Right renal pelvis (tissue), 4 donors: Measurements from ENCODE around the gene CECR2. TPM values are rescaled to one million over a fixed set of nuclear protein-coding genes. Genes with fewer than 3 reads are reported as not detected.
"Not testable (repeated sequence)": the region's sequence is repeated elsewhere in the genome, so short reads cannot be mapped to it uniquely, and the experiment has no call there.

Experiments
- DNase-seq, 4 donors: peaks; one replicate each; pipeline ENCODE4 v3.0.0-alpha.2; 2013; ENCODE audit warnings: low read depth in 4 of 4, low spot score in 3 of 4, missing footprints in 1 of 4
- polyA plus RNA-seq, 4 donors: library from polyadenylated mRNA; unstranded; fragments of 120-200 nt; gene quantifications; one replicate each; pipeline ENCODE4 v1.2.1, GENCODE V29; 2013; ENCODE audit not compliant: insufficient read length in 4 of 4

The CECR2 gene
- polyA plus RNA-seq, 4 donors, result 11.1 to 14.1 (median 11.7) TPM

GRCh38 chr22:17400305-17400704 is 31.0 kb downstream of the CECR2 start:
- no peak for DNase-seq

GRCh38 chr22:17401728-17402127 is 32.5 kb downstream of the CECR2 start:
- DNase-seq, result no peak

DNA sequence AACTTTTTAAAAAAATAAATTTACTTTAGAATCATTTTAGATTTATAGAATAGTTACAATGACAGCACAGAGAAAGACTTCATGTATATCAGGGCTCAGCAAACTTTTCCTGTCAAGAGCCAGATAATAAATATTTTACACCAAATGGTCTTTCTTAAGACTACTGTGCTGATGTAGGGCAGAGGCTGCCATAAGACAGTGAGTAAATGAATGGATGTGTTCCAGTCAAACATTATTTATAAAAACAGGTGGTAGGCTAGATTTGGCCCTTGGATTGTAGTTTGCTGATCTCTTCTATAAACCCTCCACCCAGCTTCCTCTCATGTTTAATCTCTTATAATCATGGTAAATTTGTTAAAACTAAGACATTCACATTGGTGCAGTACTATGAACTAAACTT is 33.0 kb downstream of the CECR2 start:
- no peak for DNase-seq

DNA sequence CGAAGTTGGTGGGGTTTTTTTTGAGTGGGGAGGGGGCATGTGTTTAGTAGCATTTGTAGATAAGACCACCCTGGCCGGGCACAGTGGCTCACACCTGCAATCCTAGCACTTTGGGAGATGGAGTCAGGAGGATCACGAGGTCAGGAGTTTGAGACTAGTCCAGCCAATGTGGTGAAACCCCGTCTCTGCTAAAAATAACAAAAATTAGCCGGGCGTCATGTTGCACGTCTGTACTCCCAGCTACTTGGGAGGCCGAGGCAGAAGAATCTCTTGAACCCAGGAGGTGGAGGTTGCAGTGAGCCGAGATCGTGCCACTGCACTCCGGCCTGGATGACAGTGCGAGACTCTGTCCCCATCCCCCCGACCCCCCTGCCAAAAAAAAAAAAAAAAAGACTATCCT is 34.6 kb downstream of the CECR2 start:
- no peak for DNase-seq

DNA sequence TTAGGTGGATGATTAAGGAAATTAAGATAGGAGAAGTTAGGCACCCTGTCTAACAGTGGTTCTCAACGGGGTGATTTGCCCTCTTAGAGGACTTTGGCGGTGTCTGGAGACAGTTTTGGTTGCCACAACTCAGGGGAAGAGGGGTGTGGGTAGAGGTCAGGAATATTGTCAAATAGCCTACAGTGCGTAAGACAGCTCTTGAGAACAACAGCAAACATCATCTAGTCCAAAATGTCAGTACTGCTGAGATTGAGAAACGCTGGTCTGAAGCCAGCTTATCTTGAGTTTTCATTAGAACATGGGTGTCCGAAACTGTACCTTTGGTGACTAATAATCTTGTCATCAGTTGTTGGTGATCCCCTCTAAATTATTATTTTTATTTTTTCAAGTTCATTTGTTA is 38.4 kb downstream of the CECR2 start:
- no peak for DNase-seq

GRCh38 chr22:17410576-17410975 is 41.3 kb downstream of the CECR2 start:
- DNase-seq, result no peak

DNA sequence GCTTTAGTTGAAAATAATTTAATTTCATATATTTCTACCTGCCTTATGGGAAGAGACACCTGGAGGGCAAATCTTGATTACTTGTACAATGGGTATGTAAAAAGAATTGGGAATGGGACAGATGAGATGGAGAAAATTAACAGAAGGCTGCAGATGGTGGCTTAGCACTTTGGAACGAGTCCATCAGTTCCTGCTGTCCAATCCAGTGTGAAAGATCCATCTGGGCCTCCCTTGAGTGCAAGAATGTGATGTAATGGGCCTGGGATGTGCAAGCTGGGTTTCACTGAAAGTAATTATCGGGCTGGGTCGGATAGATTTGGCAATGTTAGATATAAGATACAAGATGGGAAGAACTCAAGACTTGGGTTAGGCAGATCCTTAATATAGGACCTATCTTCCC is 42.0 kb downstream of the CECR2 start:
- no peak for DNase-seq

DNA sequence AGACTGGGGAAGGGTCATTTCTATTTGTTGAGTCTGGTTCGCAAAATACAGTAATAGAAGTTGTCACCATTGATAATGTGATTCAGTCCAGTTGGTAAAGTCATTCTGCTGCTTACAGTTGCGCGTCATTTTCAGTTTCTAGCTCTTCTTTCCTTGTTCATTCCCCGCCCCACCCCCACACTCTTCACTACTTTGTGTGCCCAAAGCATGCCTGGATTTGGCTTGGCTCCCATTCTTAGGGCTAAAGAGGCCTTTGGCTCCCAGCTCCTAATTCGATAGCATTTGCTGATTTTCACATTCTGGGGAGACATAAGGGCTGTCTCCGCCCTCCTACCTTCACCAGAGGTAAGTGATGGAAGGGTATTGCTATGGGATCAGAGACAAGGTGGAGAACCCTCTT is 43.0 kb downstream of the CECR2 start:
- DNase-seq, result no peak

GRCh38 chr22:17418890-17419324 is 49.6 kb downstream of the CECR2 start:
- no peak for DNase-seq

- no peak for DNase-seq
Measured at GRCh38 chr22:17419348-17419747, 50.1 kb downstream of the CECR2 start.

DNA sequence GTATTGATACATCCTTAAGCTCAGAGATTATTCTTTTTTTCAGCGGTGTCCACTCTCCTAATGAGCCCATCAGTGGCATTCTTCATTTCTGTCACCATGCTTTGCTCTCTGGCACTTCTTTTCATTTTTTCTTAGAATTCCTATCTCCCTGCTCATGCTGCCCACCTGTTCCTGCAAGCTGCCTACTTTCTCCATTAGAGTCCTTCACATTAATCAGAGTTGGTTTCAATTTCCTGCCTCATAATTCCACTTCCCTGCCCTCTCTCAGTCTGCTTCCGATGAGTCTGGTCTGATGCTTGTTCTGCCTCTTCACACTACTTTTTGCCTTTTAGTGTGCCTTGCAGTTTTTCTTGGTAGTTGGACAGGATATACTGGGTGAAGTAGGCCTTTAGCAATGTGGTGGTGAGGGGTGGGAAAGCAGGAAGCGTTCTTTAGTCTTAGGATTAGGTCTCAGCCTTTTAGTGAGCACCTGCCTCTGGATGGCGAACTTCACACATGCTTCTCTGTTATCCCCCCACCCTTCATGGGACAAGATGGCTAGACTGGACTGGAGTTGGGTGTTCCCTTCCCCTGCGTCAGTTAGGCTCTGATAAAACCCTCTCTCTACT is 53.6 kb downstream of the CECR2 start:
- no peak for DNase-seq

DNA sequence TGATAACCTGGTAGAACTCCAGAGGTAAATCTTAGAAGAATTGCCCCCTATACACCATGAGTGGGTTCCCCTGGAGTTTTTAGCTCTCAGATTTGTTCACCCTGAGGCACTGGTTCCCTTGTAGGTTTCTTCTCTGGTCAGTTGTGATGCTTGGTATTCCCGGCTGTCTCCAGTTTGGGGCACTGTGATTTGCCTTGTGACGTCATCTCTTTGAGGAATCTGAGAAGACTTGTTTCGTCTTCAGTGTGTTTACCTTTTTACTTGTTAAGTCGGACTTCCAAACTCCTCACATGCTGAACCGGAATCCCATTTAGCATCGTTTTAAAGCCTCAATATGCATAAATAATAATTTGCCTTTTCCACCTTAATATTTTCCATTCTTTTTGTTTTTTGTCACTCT is 54.4 kb downstream of the CECR2 start:
- DNase-seq, result no peak

- not testable (repeated sequence) for DNase-seq
Measured at GRCh38 chr22:17427528-17427927, 58.3 kb downstream of the CECR2 start.

- DNase-seq, result no peak
Measured at GRCh38 chr22:17429516-17429915, 60.3 kb downstream of the CECR2 start.

GRCh38 chr22:17430412-17430811 is 61.2 kb downstream of the CECR2 start:
- no peak for DNase-seq

GRCh38 chr22:17431179-17431578 is 61.9 kb downstream of the CECR2 start:
- DNase-seq, result no peak

GRCh38 chr22:17434856-17435255 is 65.6 kb downstream of the CECR2 start:
- no peak for DNase-seq

DNA sequence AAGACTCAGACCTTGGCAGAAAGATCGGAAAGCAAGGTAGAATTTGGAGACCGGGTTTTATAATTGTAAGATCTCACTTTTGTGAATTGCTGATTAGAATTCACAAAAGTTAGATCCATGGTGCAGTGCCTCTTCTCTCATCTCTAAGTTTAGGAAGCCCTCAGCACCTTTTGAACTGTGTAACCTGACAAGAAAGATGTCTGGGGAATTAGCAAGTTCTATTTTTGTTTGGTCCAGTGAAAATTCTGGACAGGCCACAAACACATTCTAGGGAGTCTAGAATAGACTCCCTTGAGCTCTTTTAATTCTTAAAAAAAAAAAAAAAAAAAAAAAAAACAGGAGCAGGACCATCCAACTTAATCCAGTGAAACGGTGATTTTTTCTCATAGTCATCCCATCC is 66.1 kb downstream of the CECR2 start:
- DNase-seq, result no peak

DNA sequence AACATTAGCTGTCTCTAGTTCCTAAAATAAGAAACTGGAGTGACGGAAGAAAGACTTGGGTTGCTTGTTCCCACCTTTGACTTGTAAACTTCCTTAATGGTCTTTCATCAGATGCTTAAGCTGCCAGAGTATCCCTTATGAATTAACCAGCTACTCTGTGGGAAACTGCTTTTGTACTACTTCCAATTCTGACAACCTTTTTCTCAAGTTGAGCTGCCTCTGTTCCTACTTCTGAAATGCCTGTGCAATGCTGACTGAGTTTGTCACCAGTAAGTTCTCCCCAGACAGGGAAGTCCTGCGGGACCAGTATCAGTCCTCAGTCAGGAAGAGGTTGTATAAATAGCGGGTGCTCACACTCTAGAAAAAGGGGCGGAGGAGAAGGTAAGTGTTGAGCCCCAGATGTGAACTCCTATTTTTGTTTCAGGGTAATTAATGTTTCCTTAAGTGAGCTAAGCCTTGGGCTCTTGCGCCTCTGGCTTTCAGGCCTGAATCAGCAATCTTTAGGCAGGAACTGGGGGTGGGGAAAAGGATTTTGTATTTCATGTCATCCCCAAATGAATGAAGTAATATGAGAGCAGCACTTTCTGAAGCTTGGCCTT is 67.2 kb downstream of the CECR2 start:
- peak in 1 of 4 donors; percentile 4 for DNase-seq

DNA sequence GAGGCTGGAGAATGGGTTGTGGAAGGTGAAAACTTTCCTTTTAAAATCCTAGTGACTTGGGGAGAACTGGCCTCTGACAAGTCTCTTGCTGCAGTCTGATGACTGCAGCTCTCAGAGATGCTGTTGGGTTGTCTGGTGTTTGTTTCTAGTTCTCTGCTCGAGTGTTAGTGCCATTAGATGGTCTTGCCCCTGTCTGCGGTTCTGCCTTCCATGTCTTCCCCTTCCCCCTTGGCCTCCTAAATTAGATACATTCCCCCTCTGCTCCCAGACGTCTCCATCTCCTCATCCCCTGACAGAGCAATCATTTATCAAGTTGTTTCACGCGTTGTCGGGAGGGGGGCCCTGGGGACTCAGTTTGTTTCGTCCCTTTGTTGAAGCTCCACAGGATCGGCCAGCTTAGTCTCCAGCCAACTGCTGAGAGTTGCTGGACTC is 67.7 kb downstream of the CECR2 start:
- DNase-seq, result no peak

DNA sequence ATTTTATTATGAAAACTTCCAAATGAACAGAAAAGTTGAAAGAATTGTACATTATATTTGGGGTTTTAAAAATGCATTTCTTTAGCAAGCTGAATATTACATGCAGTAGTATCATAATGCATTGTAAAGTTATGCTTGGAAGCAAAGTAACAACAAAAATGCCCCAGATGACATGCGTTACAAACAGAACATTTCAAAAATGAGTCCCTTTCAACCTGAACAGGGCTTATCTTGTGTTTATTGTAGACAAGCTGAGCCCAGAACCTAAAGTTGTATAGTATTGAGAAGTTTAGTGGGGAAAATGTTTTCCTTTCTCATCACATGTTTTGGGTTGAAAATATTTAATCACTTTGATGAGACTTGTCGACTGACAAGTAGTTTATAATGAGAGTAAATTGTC is 68.8 kb downstream of the CECR2 start:
- no peak for DNase-seq

GRCh38 chr22:17441326-17441725 is 72.1 kb downstream of the CECR2 start:
- no peak for DNase-seq
